ENCODE measurements around the gene ERC2.

The ERC2 gene

GRCh38 chr3:55755516-55756205, 712.6 kb downstream of the ERC2 start:
- no peak overlapping the region for H3K4me3 ChIP-seq (ENCODE audit: low read depth, low read length)

DNA sequence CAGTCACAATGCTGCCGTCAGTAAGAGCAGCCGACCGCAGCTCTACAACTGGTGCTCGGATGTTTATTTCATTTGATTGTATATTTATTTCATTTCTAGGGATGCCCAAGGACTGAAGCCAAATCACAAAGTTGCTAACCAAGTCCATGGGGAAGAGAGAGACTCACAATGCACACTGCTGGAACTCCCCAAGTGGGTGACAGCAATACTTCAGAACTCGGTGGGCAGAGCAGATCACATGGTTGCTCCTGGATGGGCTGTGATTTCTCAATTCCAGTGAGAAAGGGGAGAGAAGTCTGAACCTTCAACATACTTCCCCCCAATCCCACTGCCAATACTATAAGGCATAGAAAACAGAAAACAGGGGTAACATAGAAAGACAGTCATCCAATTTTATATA, 715.4 kb downstream of the ERC2 start:
- Histone ChIP-seq H3K27ac (no peak overlapping the region), H2AFZ (no peak overlapping the region), H3K36me3 (ENCODE audit: control insufficient read depth, insufficient read depth, low read length) (no peaks in the 10 kb centered on the region), H3K9me3 (ENCODE audit: control insufficient read depth, low read length) (no peaks in the 10 kb centered on the region), H3K79me2 (no peaks in the 10 kb centered on the region), H3K4me1 (no peaks in the 10 kb centered on the region), H3K4me2 (ENCODE audit: low read length) (no peak overlapping the region), H3K4me3 (ENCODE audit: low read depth, low read length) (no peak overlapping the region), H3K27me3 (ENCODE audit: control insufficient read depth, insufficient read depth, low read length) (no peaks in the 10 kb centered on the region), H3K9ac (no peak overlapping the region)
- TF ChIP-seq, protein P1, sequence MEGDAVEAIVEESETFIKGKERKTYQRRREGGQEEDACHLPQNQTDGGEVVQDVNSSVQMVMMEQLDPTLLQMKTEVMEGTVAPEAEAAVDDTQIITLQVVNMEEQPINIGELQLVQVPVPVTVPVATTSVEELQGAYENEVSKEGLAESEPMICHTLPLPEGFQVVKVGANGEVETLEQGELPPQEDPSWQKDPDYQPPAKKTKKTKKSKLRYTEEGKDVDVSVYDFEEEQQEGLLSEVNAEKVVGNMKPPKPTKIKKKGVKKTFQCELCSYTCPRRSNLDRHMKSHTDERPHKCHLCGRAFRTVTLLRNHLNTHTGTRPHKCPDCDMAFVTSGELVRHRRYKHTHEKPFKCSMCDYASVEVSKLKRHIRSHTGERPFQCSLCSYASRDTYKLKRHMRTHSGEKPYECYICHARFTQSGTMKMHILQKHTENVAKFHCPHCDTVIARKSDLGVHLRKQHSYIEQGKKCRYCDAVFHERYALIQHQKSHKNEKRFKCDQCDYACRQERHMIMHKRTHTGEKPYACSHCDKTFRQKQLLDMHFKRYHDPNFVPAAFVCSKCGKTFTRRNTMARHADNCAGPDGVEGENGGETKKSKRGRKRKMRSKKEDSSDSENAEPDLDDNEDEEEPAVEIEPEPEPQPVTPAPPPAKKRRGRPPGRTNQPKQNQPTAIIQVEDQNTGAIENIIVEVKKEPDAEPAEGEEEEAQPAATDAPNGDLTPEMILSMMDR (IDR thresholded peaks at IDR 0.05): no peak

More at GRCh38 chr3:55755516-55756205, 712.6 kb downstream of the ERC2 start:
- Histone ChIP-seq H3K27ac (no peak overlapping the region), H3K36me3 (ENCODE audit: control insufficient read depth, insufficient read depth, low read length) (no peaks in the 10 kb centered on the region), H3K79me2 (no peaks in the 10 kb centered on the region), H3K4me1 (no peaks in the 10 kb centered on the region), H3K9me3 (ENCODE audit: control insufficient read depth, low read length) (no peaks in the 10 kb centered on the region), H2AFZ (no peak overlapping the region), H3K4me2 (ENCODE audit: low read length) (no peak overlapping the region), H3K9ac (no peak overlapping the region), H3K27me3 (ENCODE audit: control insufficient read depth, insufficient read depth, low read length) (no peaks in the 10 kb centered on the region)
- TF ChIP-seq, protein P1 (IDR thresholded peaks at IDR 0.05): no peak

GRCh38 chr3:55751730-55752129, 716.5 kb downstream of the ERC2 start:
- H3K9ac ChIP-seq: no peak overlapping the region
- H3K4me3 ChIP-seq (ENCODE audit: low read depth, low read length): no peak overlapping the region
- TF ChIP-seq, protein P1 (IDR thresholded peaks at IDR 0.05): no peak
- no peaks in the 10 kb centered on the region for H3K36me3 ChIP-seq (ENCODE audit: control insufficient read depth, insufficient read depth, low read length)
- H3K79me2 ChIP-seq: no peaks in the 10 kb centered on the region
- no peaks in the 10 kb centered on the region for H3K27me3 ChIP-seq (ENCODE audit: control insufficient read depth, insufficient read depth, low read length)
- H3K27ac ChIP-seq: no peak overlapping the region
- H2AFZ ChIP-seq: no peak overlapping the region
- no peaks in the 10 kb centered on the region for H3K4me1 ChIP-seq
- no peaks in the 10 kb centered on the region for H3K9me3 ChIP-seq (ENCODE audit: control insufficient read depth, low read length)
- H3K4me2 ChIP-seq (ENCODE audit: low read length): no peak overlapping the region

DNA sequence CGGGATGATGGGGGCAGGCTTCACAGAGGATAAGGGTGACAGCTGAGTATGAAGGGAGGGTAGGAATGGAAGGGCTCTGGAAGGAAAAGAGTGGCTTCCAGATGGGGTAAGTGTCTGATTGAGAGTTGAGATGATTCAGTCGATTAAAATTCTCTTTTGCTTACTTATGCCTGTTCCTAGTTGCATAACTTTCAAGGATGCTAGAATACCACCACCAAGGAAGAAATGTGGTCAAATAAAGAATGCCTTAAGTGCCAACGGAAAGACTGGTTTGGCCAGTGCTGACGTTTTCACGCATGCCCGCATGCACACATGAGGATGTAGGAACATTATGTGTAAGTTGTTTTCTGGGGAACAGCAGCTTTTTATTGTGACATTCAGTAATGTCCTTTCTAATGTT, 717.7 kb downstream of the ERC2 start:
- no peak overlapping the region for H3K4me2 ChIP-seq (ENCODE audit: low read length)

More for the DNA sequence above, 717.7 kb downstream of the ERC2 start:
- TF ChIP-seq, protein P1 (IDR thresholded peaks at IDR 0.05): no peak
- no peak overlapping the region for H3K27ac ChIP-seq
- no peaks in the 10 kb centered on the region for H3K27me3 ChIP-seq (ENCODE audit: control insufficient read depth, insufficient read depth, low read length)
- no peaks in the 10 kb centered on the region for H3K79me2 ChIP-seq
- no peak overlapping the region for H3K4me3 ChIP-seq (ENCODE audit: low read depth, low read length)
- H3K4me1 ChIP-seq: no peaks in the 10 kb centered on the region
- no peaks in the 10 kb centered on the region for H3K9me3 ChIP-seq (ENCODE audit: control insufficient read depth, low read length)
- no peak overlapping the region for H2AFZ ChIP-seq
- no peaks in the 10 kb centered on the region for H3K36me3 ChIP-seq (ENCODE audit: control insufficient read depth, insufficient read depth, low read length)
- no peak overlapping the region for H3K9ac ChIP-seq
